Activated CD8-positive, alpha-beta T cell treated with anti-CD3 and anti-CD28 coated beads for 36 hours (primary cell): ENCODE measurements around the gene ZXDC. TPM values are rescaled to one million over a fixed set of nuclear protein-coding genes. Genes with fewer than 3 reads are reported as not detected.

Experiments used
- ATAC-seq: fragments of 200-7000 bp; cut with Tn5 transposase; one replicate; pipeline ENCODE4 v1.10.0; 2021; ENCODE audit warnings: mild to moderate bottlenecking, moderate library complexity
- CTCF ChIA-PET: fragments of 350-600 bp; sonication (Branson Sonifier 250); formaldehyde crosslinking; loops from one replicate; lab custom pipeline; 2021; ENCODE audit warnings: antibody characterized with exemption; lab: Charles Lee
- POLR2A ChIA-PET: fragments of 350-600 bp; sonication (Branson Sonifier 250); formaldehyde crosslinking; loops from one replicate; lab custom pipeline; 2021; ENCODE audit warnings: antibody characterized with exemption; lab: Charles Lee
- DNase-seq: peaks from one replicate; pipeline ENCODE4 v3.0.0-alpha.2; 2020
- H3K27ac Mint-ChIP-seq: one replicate; pipeline ENCODE4 v1.8.0; 2021; ENCODE audit warnings: mild to moderate bottlenecking, mixed read lengths
- H3K27me3 Mint-ChIP-seq: one replicate; pipeline ENCODE4 v1.8.0; 2021; ENCODE audit warnings: mixed read lengths
- H3K36me3 Mint-ChIP-seq: one replicate; pipeline ENCODE4 v1.8.0; 2021; ENCODE audit warnings: low read depth, mixed read lengths
- H3K4me1 Mint-ChIP-seq: one replicate; pipeline ENCODE4 v1.8.0; 2021; ENCODE audit warnings: low read depth, mixed read lengths
- H3K4me3 Mint-ChIP-seq: one replicate; pipeline ENCODE4 v1.8.0; 2021; ENCODE audit warnings: mild to moderate bottlenecking, moderate library complexity, mixed read lengths
- H3K9me3 Mint-ChIP-seq: one replicate; pipeline ENCODE4 v1.8.0; 2021; ENCODE audit warnings: mixed read lengths
- CTCF ChIP-seq: fragments of 200-600 bp; IDR thresholded peaks from one replicate; pipeline ENCODE4 v1.8.0; 2022; ENCODE audit warnings: antibody characterized with exemption, mild to moderate bottlenecking
- intact Hi-C: fragments of 100-400 bp; cut with micrococcal nuclease; formaldehyde crosslinking; loops from one replicate; pipeline ENCODE4 v1.10.0; 2022
- total RNA-seq, 2 experiments: library from RNA; stranded (reverse); gene quantifications; one replicate each; pipeline ENCODE4 v1.2.3, GENCODE V29; 2021

Gene ZXDC
- total RNA-seq, 2 experiments from 2014 or later: 27.8 to 29.8 TPM

GRCh38 chr3:126461450-126462070 lies 14.1 kb downstream of the ZXDC start:
- H3K4me1 Mint-ChIP-seq: peaks cover 15% of the 10 kb centered on the region
- no peaks in the 10 kb centered on the region for H3K9me3 Mint-ChIP-seq
- no peaks in the 10 kb centered on the region for H3K27me3 Mint-ChIP-seq
- peaks cover 41% of the 10 kb centered on the region for H3K36me3 Mint-ChIP-seq
- POLR2A ChIA-PET: interaction anchor here (1.1 kb wide), 1 partner anchor 11 kb away, joined by 3 read pairs; no protein-coding TSS in a partner anchor
- no peak overlapping the region for H3K4me3 Mint-ChIP-seq
- no peak for TF ChIP-seq CTCF
- H3K27ac Mint-ChIP-seq: no peak overlapping the region
- ATAC-seq: no peak
- CTCF ChIA-PET: interaction anchor here (1.9 kb wide), 1 partner anchor 10 kb away, joined by 7 read pairs; no protein-coding TSS in a partner anchor
- intact Hi-C loops: no loop called here
- no peak for DNase-seq

- TF ChIP-seq CTCF: no peak
- ATAC-seq (no peak), DNase-seq (no peak)
- Mint-ChIP-seq H3K4me3 (no peak overlapping the region), H3K27ac (no peak overlapping the region), H3K27me3 (no peaks in the 10 kb centered on the region), H3K36me3 (peaks cover 35% of the 10 kb centered on the region), H3K9me3 (no peaks in the 10 kb centered on the region), H3K4me1 (peaks cover 17% of the 10 kb centered on the region)
- ChIA-PET CTCF (no interaction called here), POLR2A (interaction anchor here (1.1 kb wide), 1 partner anchor 10 kb away, joined by 3 read pairs; no protein-coding TSS in a partner anchor)
- intact Hi-C loops: no loop called here
Measured at GRCh38 chr3:126460381-126460780, 15.3 kb downstream of the ZXDC start.

- H3K27ac Mint-ChIP-seq: no peak overlapping the region
- CTCF ChIA-PET: no interaction called here
- TF ChIP-seq CTCF: no peak
- ATAC-seq (no peak), DNase-seq (no peak)
- intact Hi-C loops: no loop called here
- peaks cover 35% of the 10 kb centered on the region for H3K36me3 Mint-ChIP-seq
- no peaks in the 10 kb centered on the region for H3K27me3 Mint-ChIP-seq
- no peaks in the 10 kb centered on the region for H3K9me3 Mint-ChIP-seq
- no peak overlapping the region for H3K4me3 Mint-ChIP-seq
- peaks cover 19% of the 10 kb centered on the region for H3K4me1 Mint-ChIP-seq
- POLR2A ChIA-PET: no interaction called here
Measured at GRCh38 chr3:126459763-126460127, 15.9 kb downstream of the ZXDC start.

- peaks cover 35% of the 10 kb centered on the region for H3K36me3 Mint-ChIP-seq
- TF ChIP-seq CTCF: no peak
- no peak for DNase-seq
- H3K27ac Mint-ChIP-seq: no peak overlapping the region
- H3K4me3 Mint-ChIP-seq: no peak overlapping the region
- no peaks in the 10 kb centered on the region for H3K27me3 Mint-ChIP-seq
- no peaks in the 10 kb centered on the region for H3K9me3 Mint-ChIP-seq
- ChIA-PET POLR2A (no interaction called here), CTCF (no interaction called here)
- no peak for ATAC-seq
- H3K4me1 Mint-ChIP-seq: peaks cover 16% of the 10 kb centered on the region
- intact Hi-C loops: no loop called here
Measured at GRCh38 chr3:126459111-126459762, 16.5 kb downstream of the ZXDC start.

GRCh38 chr3:126456766-126457388 lies 18.8 kb downstream of the ZXDC start:
- Mint-ChIP-seq H3K27ac (no peak overlapping the region), H3K4me1 (peaks cover 16% of the 10 kb centered on the region), H3K9me3 (no peaks in the 10 kb centered on the region), H3K36me3 (peaks cover 33% of the 10 kb centered on the region), H3K4me3 (no peak overlapping the region), H3K27me3 (no peaks in the 10 kb centered on the region)
- intact Hi-C loops: no loop called here
- no peak for TF ChIP-seq CTCF
- ATAC-seq (no peak), DNase-seq (no peak)
- POLR2A ChIA-PET: interaction anchor here (0.6 kb wide), 2 partner anchors 9 to 14 kb away, joined by 3 read pairs; no protein-coding TSS in a partner anchor
- CTCF ChIA-PET: no interaction called here
